CD14-positive monocyte (primary cell): ENCODE results near the gene PCDH15. TPM values are rescaled to one million over a fixed set of nuclear protein-coding genes. Genes with fewer than 3 reads are reported as not detected.

ENCODE experiments used
- DNase-seq, 3 donors: peaks; one replicate each; pipeline ENCODE4 v3.0.0-alpha.2; 2011 to 2022
- H2AFZ ChIP-seq: 2 replicates; pipeline ENCODE4 v1.6.0; 2012; ENCODE audit warnings: mild to moderate bottlenecking, low read depth, low read length, inconsistent platforms; ENCODE audit not compliant: insufficient read depth, poor library complexity, severe bottlenecking
- H3K27ac ChIP-seq, 2 donors: 1 replicate in 1 of 2; 2 replicates in 1 of 2; pipeline ENCODE4 v1.5.1; 2012 to 2013; ENCODE audit warnings: low read length in 2 of 2, control low read depth in 1 of 2, inconsistent platforms in 1 of 2, low read depth in 1 of 2, mild to moderate bottlenecking in 1 of 2
- H3K27me3 ChIP-seq, 2 donors: one replicate each; pipeline versions ENCODE4 v1.6.0 to v1.6.1; 2011 to 2013; ENCODE audit warnings: low read length in 2 of 2; ENCODE audit not compliant: control insufficient read depth in 2 of 2, insufficient read depth in 2 of 2
- H3K36me3 ChIP-seq, 2 donors: replicated peaks in 1 of 2; 1 replicate in 1 of 2; 2 replicates in 1 of 2; pipeline versions ENCODE4 v1.5.1 to v1.6.1; 2012 to 2013; ENCODE audit warnings: low read length in 2 of 2, control low read depth in 1 of 2, inconsistent platforms in 1 of 2, mild to moderate bottlenecking in 1 of 2; ENCODE audit not compliant: insufficient read depth in 2 of 2, control insufficient read depth in 1 of 2
- H3K4me1 ChIP-seq, 2 donors: 1 replicate in 1 of 2; 2 replicates in 1 of 2; pipeline versions ENCODE4 v1.5.1 to v1.6.1; 2012 to 2013; ENCODE audit warnings: low read length in 2 of 2, control low read depth in 1 of 2, inconsistent platforms in 1 of 2, mild to moderate bottlenecking in 1 of 2, moderate library complexity in 1 of 2; ENCODE audit not compliant: insufficient read depth in 2 of 2, control insufficient read depth in 1 of 2
- H3K4me2 ChIP-seq: replicated peaks from 2 replicates; pipeline ENCODE3; 2012; ENCODE audit warnings: low read length, moderate library complexity, mild to moderate bottlenecking; ENCODE audit not compliant: poor library complexity, severe bottlenecking; ENCODE audit errors: extremely low read depth
- H3K4me3 ChIP-seq, 3 experiments: fragments of 200-600 bp in 1 of 3; sonication (generic) in 1 of 3; replicated peaks in 1 of 3; 1 replicate in 2 of 3; 2 replicates in 1 of 3; pipeline ENCODE4 v1.5.1; 2011 to 2013; ENCODE audit warnings: low read length in 3 of 3, mild to moderate bottlenecking in 3 of 3, control low read depth in 2 of 3, low read depth in 2 of 3, inconsistent platforms in 1 of 3, moderate library complexity in 1 of 3
- H3K79me2 ChIP-seq: 2 replicates; pipeline ENCODE4 v1.6.0; 2012; ENCODE audit warnings: mild to moderate bottlenecking, control low read depth, inconsistent platforms, low read length, moderate library complexity; ENCODE audit not compliant: insufficient read depth
- H3K9ac ChIP-seq: 2 replicates; pipeline ENCODE4 v1.6.0; 2017; ENCODE audit warnings: low read length, mild to moderate bottlenecking; ENCODE audit not compliant: insufficient read depth, poor library complexity, severe bottlenecking
- H3K9me3 ChIP-seq, 2 donors: replicated peaks in 1 of 2; 1 replicate in 1 of 2; 2 replicates in 1 of 2; pipeline versions ENCODE4 v1.5.1 to v1.6.1; 2012 to 2013; ENCODE audit warnings: low read length in 2 of 2, control low read depth in 1 of 2; ENCODE audit not compliant: control insufficient read depth in 1 of 2, insufficient read depth in 1 of 2
- H4K20me1 ChIP-seq: 2 replicates; pipeline ENCODE4 v1.6.0; 2012; ENCODE audit warnings: mild to moderate bottlenecking, low read length, control low read depth, moderate library complexity; ENCODE audit not compliant: insufficient read depth
- H3K27ac Mint-ChIP-seq, 7 donors: one replicate each; pipeline ENCODE4 v1.8.0; 2020; ENCODE audit warnings: mild to moderate bottlenecking in 7 of 7, mixed read lengths in 7 of 7, moderate library complexity in 6 of 7, inconsistent platforms in 2 of 7
- H3K27me3 Mint-ChIP-seq, 3 donors: one replicate each; pipeline ENCODE4 v1.8.0; 2021 to 2022; ENCODE audit warnings: low read depth in 3 of 3, mild to moderate bottlenecking in 3 of 3, mixed read lengths in 3 of 3, moderate library complexity in 3 of 3, inconsistent platforms in 1 of 3
- H3K36me3 Mint-ChIP-seq, 2 donors: one replicate each; pipeline ENCODE4 v1.8.0; 2020; ENCODE audit warnings: mixed read lengths in 2 of 2, inconsistent platforms in 1 of 2, mild to moderate bottlenecking in 1 of 2
- H3K4me1 Mint-ChIP-seq: one replicate; pipeline ENCODE4 v1.8.0; 2020; ENCODE audit warnings: mild to moderate bottlenecking, mixed read lengths
- H3K4me3 Mint-ChIP-seq, 2 donors: one replicate each; pipeline ENCODE4 v1.8.0; 2020; ENCODE audit warnings: mild to moderate bottlenecking in 2 of 2, mixed read lengths in 2 of 2, moderate library complexity in 1 of 2
- H3K9me3 Mint-ChIP-seq, 7 donors: one replicate each; pipeline ENCODE4 v1.8.0; 2020 to 2022; ENCODE audit warnings: mixed read lengths in 7 of 7, mild to moderate bottlenecking in 6 of 7, moderate library complexity in 6 of 7, inconsistent platforms in 2 of 7
- WGBS: methylation state at CpG from one replicate; pipeline ENCODE4 v1.1.5; 2013; ENCODE audit warnings: missing lambda C conversion rate; ENCODE audit not compliant: insufficient coverage; 5-methylcytosine and 5-hydroxymethylcytosine counted together
- intact Hi-C, 2 donors: fragments of 100-400 bp; cut with micrococcal nuclease; formaldehyde crosslinking; loops; one replicate each; pipeline versions ENCODE4 v1.15.0 to v1.15.1; 2023
- polyA plus RNA-seq, 3 donors: library from polyadenylated mRNA; depleted of rRNA in 1 of 3; unstranded in 2 of 3; stranded (reverse) in 1 of 3; fragments of 300-500 nt in 2 of 3; fragments of >200 nt in 1 of 3; fragmentation: Illumina TruSeq in 2 of 3; gene quantifications; 1 replicate in 2 of 3; 2 replicates in 1 of 3; pipeline ENCODE4 v1.2.3, GENCODE V29; 2012 to 2021
- TF ChIP-seq, protein P1 (sequence below): fragments of 200-600 bp; IDR thresholded peaks from one replicate; pipeline ENCODE4 v1.8.0; 2022; ENCODE audit warnings: antibody characterized with exemption, mild to moderate bottlenecking

The PCDH15 gene
- polyA plus RNA-seq, 3 donors: not detected

DNA sequence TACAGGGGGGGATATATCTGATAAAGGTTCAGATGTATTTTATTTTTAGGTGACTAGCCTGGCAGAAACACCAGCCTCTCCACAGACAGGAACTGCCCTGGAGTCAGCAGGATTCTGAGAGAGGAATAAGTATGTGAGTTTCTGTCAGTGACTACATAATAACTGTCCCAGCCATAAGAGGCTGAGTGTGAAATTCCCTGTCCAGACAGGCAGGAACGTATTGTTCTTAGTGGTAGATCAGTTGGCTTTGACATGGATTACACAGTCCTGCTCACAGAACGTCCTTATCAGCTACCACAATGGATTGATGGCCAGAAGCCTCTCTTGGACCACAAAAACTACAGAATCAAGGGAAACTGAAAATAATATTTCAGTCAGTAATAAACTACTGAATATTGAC is 709.8 kb downstream of the PCDH15 start:
- H3K4me3 ChIP-seq: no peak overlapping the region
- H3K27me3 ChIP-seq: no peaks in the 10 kb centered on the region
- H3K9me3 ChIP-seq: no peaks in the 10 kb centered on the region
- no peak for DNase-seq
- Mint-ChIP-seq H3K9me3 (peaks cover 0 to 3% (median 0%) of the 10 kb centered on the region in 7 donors), H3K27ac (no peak overlapping the region), H3K36me3 (no peaks in the 10 kb centered on the region), H3K4me3 (no peak overlapping the region), H3K4me1 (no peaks in the 10 kb centered on the region), H3K27me3 (no peaks in the 10 kb centered on the region)
- no peak overlapping the region for H3K27ac ChIP-seq
- WGBS: no CpG with 5 or more reads among the region's 2 CpGs
- no peaks in the 10 kb centered on the region for H4K20me1 ChIP-seq
- no peaks in the 10 kb centered on the region for H3K4me1 ChIP-seq
- no peaks in the 10 kb centered on the region for H3K79me2 ChIP-seq
- TF ChIP-seq, protein P1, sequence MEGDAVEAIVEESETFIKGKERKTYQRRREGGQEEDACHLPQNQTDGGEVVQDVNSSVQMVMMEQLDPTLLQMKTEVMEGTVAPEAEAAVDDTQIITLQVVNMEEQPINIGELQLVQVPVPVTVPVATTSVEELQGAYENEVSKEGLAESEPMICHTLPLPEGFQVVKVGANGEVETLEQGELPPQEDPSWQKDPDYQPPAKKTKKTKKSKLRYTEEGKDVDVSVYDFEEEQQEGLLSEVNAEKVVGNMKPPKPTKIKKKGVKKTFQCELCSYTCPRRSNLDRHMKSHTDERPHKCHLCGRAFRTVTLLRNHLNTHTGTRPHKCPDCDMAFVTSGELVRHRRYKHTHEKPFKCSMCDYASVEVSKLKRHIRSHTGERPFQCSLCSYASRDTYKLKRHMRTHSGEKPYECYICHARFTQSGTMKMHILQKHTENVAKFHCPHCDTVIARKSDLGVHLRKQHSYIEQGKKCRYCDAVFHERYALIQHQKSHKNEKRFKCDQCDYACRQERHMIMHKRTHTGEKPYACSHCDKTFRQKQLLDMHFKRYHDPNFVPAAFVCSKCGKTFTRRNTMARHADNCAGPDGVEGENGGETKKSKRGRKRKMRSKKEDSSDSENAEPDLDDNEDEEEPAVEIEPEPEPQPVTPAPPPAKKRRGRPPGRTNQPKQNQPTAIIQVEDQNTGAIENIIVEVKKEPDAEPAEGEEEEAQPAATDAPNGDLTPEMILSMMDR: no peak
- H3K36me3 ChIP-seq: no peaks in the 10 kb centered on the region
- no peak overlapping the region for H3K4me2 ChIP-seq
- intact Hi-C loops: no loop called here
- no peak overlapping the region for H3K9ac ChIP-seq
- no peak overlapping the region for H2AFZ ChIP-seq

DNA sequence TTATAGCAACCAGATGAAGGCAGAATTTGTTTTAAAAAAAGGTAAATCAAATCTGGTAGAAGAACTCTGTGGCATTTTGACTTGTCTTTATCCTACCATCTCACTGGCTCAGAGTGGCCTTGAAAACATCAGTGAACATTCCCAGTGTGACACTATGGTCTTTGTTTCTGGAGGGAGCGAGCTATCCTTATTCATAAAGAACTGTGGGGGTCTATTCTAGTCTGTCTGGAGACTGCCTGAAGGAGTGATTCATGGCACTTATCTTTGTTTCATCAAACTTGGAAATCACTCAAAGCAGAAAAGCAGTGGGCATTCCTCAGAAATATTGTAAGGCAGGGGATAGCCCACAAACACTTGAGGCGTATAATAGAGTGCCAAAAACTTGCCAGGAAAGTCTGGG is 719.1 kb downstream of the PCDH15 start:
- Mint-ChIP-seq H3K4me3 (no peak overlapping the region), H3K27ac (no peak overlapping the region), H3K27me3 (no peaks in the 10 kb centered on the region), H3K9me3 (peaks cover 0 to 3% (median 0%) of the 10 kb centered on the region in 7 donors), H3K36me3 (no peaks in the 10 kb centered on the region), H3K4me1 (no peaks in the 10 kb centered on the region)
- no peaks in the 10 kb centered on the region for H3K27me3 ChIP-seq
- H3K79me2 ChIP-seq: no peaks in the 10 kb centered on the region
- H3K9ac ChIP-seq: no peak overlapping the region
- H3K9me3 ChIP-seq: no peaks in the 10 kb centered on the region
- H3K36me3 ChIP-seq: no peaks in the 10 kb centered on the region
- H3K4me3 ChIP-seq: no peak overlapping the region
- intact Hi-C loops: no loop called here
- H3K4me1 ChIP-seq: no peaks in the 10 kb centered on the region
- H3K4me2 ChIP-seq: no peak overlapping the region
- no CpG with 5 or more reads among the region's 2 CpGs for WGBS
- no peaks in the 10 kb centered on the region for H4K20me1 ChIP-seq
- no peak overlapping the region for H2AFZ ChIP-seq
- TF ChIP-seq, protein P1: no peak
- H3K27ac ChIP-seq: no peak overlapping the region
- no peak for DNase-seq
